Ascending aorta (tissue), 2 donors: ENCODE measurements around the gene THAP9. TPM values are rescaled to one million over a fixed set of nuclear protein-coding genes. Genes with fewer than 3 reads are reported as not detected.

ENCODE experiments used
- DNase-seq, 2 donors: peaks; one replicate each; pipeline ENCODE4 v3.0.0-alpha.2; 2019; ENCODE audit warnings: low spot score in 2 of 2
- H3K27ac ChIP-seq, 2 donors: fragments of 200-600 bp; sonication (generic); one replicate each; pipeline ENCODE4 v1.5.1; 2016 to 2017; ENCODE audit warnings: mild to moderate bottlenecking in 1 of 2
- H3K27me3 ChIP-seq: fragments of 200-600 bp; sonication (generic); one replicate; pipeline ENCODE4 v1.5.1; 2017
- H3K36me3 ChIP-seq, 2 donors: fragments of 200-600 bp; sonication (generic); one replicate each; pipeline ENCODE4 v1.5.1; 2016
- H3K4me1 ChIP-seq, 2 donors: fragments of 200-600 bp; sonication (generic); one replicate each; pipeline ENCODE4 v1.5.1; 2016 to 2017; ENCODE audit warnings: mild to moderate bottlenecking in 1 of 2
- H3K4me3 ChIP-seq, 2 donors: fragments of 200-600 bp; sonication (generic); one replicate each; pipeline ENCODE4 v1.5.1; 2016 to 2017; ENCODE audit warnings: mild to moderate bottlenecking in 1 of 2
- H3K9me3 ChIP-seq, 2 donors: fragments of 200-600 bp; sonication (generic); one replicate each; pipeline ENCODE4 v1.5.1; 2016
- CTCF ChIP-seq, 3 experiments: fragments of 200-600 bp in 2 of 3; fragments of 450-650 bp in 1 of 3; sonication (generic) in 2 of 3; IDR thresholded peaks; one replicate each; pipeline ENCODE4 v1.5.1; 2016 to 2019; ENCODE audit warnings: antibody characterized with exemption in 3 of 3, mild to moderate bottlenecking in 1 of 3, moderate library complexity in 1 of 3
- intact Hi-C: fragments of 100-400 bp; cut with DNase I; formaldehyde crosslinking; loops from one replicate; pipeline ENCODE4 v1.15.1; 2023
- total RNA-seq: library from RNA; depleted of rRNA; stranded (reverse); fragments of >200 nt; gene quantifications from one replicate; pipeline ENCODE4 v1.1.0, GENCODE V29; 2016

Gene THAP9
- total RNA-seq, 1 donor from 2014 or later: 0.32 TPM

- Histone ChIP-seq H3K36me3 (peaks cover 0 to 19% of the 10 kb centered on the region in 2 donors), H3K4me3 (peak overlapping the region; percentile 69 to 78), H3K4me1 (peaks cover 0 to 20% of the 10 kb centered on the region in 2 donors), H3K27ac (peak overlapping the region; percentile 98), H3K9me3 (no peaks in the 10 kb centered on the region), H3K27me3 (no peaks in the 10 kb centered on the region)
- intact Hi-C loops: loop anchor here (1.0 to 10.0 kb wide), 10 partner anchors 8 to 585 kb away; partner anchors contain the start of genes ABRAXAS1, COPS4, COQ2 and HELQ
- DNase-seq: no peak
- TF ChIP-seq CTCF (IDR thresholded peaks at IDR 0.05): no peak
Observed at GRCh38 chr4:82899374-82900065, 1.0 kb upstream of the THAP9 start.

- H3K4me1 ChIP-seq: peaks cover 0 to 20% of the 10 kb centered on the region in 2 donors
- TF ChIP-seq CTCF (IDR thresholded peaks at IDR 0.05): no peak
- no peaks in the 10 kb centered on the region for H3K27me3 ChIP-seq
- intact Hi-C loops: loop anchor here (1.0 to 5.0 kb wide), 9 partner anchors 9 to 555 kb away; partner anchors contain the start of genes COPS4, COQ2, HELQ and SEC31A
- peaks cover 0 to 14% of the 10 kb centered on the region in 2 donors for H3K36me3 ChIP-seq
- peak overlapping the region; percentile 69 to 78 for H3K4me3 ChIP-seq
- DNase-seq: no peak
- peak overlapping the region; percentile 98 for H3K27ac ChIP-seq
- H3K9me3 ChIP-seq: no peaks in the 10 kb centered on the region
Observed at GRCh38 chr4:82900066-82900410, 497 bp upstream of the THAP9 start.

GRCh38 chr4:82901183-82901718 is 716 bp downstream of the THAP9 start:
- no peak for DNase-seq
- intact Hi-C loops: loop anchor here (2.0 to 5.0 kb wide), 6 partner anchors 39 to 472 kb away; partner anchors contain the start of gene COPS4
- Histone ChIP-seq H3K27me3 (no peaks in the 10 kb centered on the region), H3K36me3 (peaks cover 0 to 6% of the 10 kb centered on the region in 2 donors), H3K27ac (peak overlapping the region; percentile 98), H3K4me1 (peaks cover 0 to 20% of the 10 kb centered on the region in 2 donors), H3K9me3 (no peaks in the 10 kb centered on the region), H3K4me3 (peak overlapping the region; percentile 69 to 78)
- no peak for TF ChIP-seq CTCF (IDR thresholded peaks at IDR 0.05)

- no peak for TF ChIP-seq CTCF (IDR thresholded peaks at IDR 0.05)
- H3K4me3 ChIP-seq: no peak overlapping the region
- H3K4me1 ChIP-seq: peaks cover 0 to 4% of the 10 kb centered on the region in 2 donors
- no peak for DNase-seq
- intact Hi-C loops: loop anchor here (5.0 kb wide), 3 partner anchors 41 to 441 kb away; no protein-coding TSS in a partner anchor
- H3K9me3 ChIP-seq: no peaks in the 10 kb centered on the region
- H3K27ac ChIP-seq: no peak overlapping the region
- H3K27me3 ChIP-seq: no peaks in the 10 kb centered on the region
- H3K36me3 ChIP-seq: no peaks in the 10 kb centered on the region
Observed at GRCh38 chr4:82903737-82904136, 3.2 kb downstream of the THAP9 start.

- no peak for TF ChIP-seq CTCF (IDR thresholded peaks at IDR 0.05)
- Histone ChIP-seq H3K4me3 (no peak overlapping the region), H3K27ac (no peak overlapping the region), H3K9me3 (no peaks in the 10 kb centered on the region), H3K4me1 (peaks cover 0 to 2% of the 10 kb centered on the region in 2 donors), H3K36me3 (no peaks in the 10 kb centered on the region), H3K27me3 (no peaks in the 10 kb centered on the region)
- no peak for DNase-seq
- intact Hi-C loops: no loop called here
Observed at GRCh38 chr4:82905205-82905604, 4.7 kb downstream of the THAP9 start.
